Activated naive CD4-positive, alpha-beta T cell treated with anti-CD3 and anti-CD28 coated beads, Interleukin-2, amount 50 U/mL, for 16 hours (primary cell): ENCODE results near the gene OLFML2A.

Source experiments
- DNase-seq: peaks from one replicate; pipeline ENCODE4 v3.0.0-alpha.2; 2020

Gene OLFML2A

DNA sequence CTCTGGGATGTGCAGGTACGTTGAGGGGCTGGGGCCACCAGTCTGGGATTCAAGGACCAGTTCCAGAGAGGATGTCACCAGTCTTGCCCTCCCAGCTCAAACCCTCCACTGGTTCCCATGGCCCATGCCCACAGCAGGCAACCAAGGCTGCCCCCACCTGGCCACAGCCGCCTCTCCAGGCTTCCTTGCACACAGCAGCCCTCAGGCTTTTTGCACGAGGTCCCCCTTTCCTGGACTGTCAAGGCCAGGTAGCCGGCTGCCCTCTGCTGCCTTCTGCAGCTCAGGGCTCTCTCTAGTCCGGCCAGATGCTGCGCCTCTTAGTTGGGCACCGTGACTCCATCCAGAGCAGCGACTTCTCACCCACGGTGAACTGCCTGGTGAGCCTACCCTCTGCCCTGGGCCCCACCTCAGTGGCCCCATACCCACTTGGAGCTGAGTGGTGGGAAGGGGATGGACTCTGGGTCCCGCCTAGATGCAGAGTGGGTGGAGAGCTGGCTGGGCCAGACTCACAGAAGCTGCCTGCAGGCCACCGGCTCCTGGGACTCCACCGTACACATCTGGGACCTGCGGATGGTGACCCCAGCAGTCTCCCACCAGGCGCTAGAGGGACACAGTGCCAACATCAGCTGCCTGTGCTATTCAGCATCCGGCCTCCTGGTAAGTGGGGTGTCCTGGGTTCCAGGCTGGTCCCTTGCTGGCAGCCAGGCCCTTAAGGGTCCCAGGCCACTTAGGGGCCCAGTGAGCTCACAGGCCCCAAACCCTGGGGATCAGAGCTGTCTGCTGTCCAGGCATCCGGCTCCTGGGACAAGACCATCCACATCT lies 79.2 kb downstream of the OLFML2A start:
- peak; percentile 41 for DNase-seq

DNA sequence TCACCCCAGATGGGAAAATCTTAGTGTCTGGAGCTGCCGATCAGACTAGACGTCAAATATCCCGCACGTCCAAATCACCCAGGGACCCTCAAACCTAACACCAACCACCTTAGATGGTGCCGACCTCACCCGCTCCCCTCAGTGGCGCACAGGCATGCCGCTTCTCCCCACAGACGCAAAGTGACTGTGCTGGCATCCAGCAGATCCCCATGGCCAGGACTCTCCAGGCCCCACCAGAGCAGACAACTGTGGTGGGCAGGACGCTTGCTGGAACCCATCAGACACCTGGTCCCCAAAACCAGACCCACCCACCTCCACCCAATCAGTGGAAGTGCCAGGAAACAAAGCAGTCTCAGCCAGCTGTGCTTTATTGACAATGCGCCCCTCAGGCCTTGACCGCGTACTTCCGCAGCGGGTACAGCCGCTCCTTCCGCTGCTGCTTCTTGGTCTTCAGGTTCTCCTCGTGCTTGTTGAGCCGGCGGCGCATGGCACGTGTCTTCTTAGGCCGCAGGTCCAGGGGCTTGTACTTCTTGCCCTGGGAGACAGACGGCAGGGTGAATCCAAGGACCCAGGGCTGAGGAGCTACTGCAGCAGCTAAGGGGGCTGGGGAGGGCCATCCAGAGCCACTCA lies 80.7 kb downstream of the OLFML2A start:
- no peak for DNase-seq

DNA sequence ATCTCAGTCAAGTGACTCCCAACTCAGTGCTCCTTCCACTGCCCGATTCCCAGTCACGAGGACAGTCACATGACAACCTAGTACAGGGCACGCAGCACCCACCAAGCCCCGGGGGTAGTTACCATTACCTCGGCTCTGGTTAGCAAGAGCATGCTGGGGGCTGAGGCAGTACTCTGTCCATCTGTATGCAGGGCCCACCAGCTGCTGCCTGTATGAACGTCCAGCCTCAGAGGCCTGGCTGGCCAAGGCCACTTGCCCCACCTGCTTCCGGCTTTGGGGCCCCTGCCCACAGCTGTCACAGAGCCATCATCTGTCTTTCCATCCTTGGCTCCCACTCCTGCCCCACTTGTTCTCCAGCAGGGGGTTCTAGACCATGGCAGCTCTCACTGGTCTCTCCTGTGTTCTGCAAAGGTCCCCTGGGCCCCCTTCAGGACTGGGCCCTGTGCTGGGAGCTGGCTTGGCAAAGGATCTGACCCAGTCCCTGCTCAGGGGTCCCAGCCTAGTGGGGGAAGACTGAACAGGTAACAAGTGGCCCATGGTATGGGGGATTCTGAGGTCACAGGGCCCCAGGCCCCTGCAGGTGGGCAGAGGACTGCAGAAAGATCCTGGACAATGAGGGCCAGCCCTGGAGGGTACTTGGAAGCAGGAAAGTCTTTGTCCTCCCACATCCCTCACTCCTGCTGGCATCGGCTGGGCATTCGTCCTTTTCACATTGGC lies 81.6 kb downstream of the OLFML2A start:
- no peak for DNase-seq

DNA sequence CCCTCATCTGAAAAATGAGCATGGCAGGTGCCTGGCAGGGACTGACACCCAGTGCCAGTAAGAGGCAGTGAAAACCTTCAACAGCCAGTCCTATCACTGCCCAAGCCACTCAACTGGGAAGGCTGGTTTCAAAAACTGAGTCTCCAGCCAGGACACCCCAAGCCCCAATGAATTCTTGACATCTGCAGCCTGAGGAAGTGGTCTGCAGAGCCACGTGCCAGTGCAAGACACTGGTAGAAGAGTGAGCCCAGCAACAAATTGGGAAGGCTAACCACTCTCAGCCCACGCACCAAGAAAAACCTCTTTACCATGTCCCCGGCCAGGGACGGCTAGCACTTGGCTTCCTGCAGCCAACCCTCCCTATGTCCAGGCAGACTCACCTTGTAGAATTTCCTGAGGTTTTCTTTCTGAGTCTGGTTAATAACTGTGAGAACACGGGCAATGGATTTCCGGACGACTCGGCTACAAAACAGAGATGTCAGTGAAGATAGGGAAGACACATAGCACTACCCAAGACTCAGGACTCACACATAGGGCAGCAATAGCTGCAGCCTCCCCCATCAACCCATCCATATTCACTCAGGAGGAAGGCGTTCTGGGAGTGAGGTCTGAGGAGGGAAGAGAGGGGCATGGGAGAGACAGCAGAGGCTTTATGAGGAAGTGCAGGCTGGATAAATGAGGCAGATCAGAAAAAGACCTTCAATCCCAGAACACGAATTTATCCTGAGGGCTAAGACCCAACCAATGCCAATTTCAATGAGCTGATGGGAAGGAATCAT lies 83.1 kb downstream of the OLFML2A start:
- no peak for DNase-seq

DNA sequence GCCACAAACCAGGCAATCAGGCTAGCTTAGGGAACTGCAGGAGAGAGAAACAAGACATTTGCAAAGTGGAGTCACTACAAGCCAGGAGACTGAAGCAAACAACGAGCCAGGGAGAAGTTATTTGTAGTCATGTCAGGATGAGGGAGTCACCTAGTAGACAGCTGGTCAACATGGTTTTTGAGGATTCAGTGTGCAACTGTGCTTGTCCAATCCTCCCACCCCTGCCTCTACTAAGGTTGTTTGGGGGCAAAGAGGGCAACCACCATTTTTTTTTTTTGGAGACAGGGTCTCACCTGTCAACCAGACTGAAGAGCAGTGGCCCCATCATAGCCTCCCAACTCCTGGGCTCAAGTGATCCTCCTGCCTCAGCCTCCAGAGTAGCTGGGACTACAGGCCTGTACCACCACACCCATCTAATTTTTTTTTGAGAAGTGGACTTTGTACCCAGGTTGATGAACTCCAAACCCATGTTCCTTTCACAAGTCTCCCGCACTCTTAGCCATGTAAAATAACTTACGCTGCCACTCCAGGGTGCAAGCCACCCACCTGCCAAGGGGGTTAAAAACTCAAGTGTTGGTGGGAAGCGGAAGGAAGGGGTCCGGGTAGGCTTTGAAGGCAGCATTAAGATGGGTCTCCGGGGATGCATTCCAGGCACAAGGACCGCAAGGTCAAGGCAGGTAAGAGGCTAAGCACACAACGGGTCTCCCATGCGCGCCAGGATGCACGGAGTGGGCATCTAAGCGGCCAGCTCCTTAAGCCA lies 83.8 kb downstream of the OLFML2A start:
- DNase-seq: no peak

DNA sequence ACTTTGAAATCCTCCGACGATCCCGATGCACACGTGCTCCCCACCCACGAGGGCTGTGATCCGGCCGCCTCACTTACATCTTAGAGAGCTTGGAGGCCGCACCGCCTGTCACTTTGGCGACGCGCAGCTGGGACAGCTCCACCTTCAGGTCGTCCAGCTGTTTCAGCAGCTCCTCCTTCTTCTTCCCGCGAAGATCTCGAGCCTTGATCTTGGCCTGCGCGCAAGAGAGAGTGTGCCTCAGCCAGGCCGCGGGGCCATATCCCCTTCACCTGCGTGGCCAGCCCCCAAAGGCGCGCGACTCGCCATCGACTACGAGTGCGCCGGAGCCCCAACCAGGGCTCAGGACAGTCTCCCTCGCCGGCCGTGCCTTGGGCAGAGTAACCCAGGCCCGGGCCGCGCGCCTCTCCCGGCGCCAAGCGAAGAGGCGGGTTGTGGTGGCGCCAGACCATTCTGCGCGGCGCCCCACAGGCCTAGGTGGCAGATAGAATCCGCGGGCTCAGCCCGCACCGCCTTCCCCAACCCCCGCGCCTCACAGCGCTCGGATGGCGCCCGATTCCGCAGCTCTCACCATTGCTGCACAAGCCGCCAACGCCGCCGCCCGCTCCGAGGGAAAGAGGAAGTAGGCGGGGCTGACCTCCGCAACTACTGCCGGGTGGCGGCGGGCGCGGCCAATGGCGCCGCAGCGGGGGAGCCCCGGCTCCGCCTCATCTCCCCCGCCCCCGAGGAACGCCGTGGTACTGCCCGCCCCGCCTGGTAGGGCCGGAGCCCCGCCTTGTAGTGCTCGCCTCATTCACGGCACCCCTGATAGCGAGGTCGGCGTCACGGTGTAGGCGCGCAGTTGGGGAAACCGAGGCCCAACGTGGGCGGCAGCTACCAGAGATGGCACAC lies 84.7 kb downstream of the OLFML2A start, which contains the start of the genes ARPC5L and RPL35:
TSS of gene ARPC5L (plus strand) at position 789 of the 888 bp plus-strand sequence. CDS start 7,161 bp downstream, outside the sequence.
TSS of gene RPL35 (minus strand) at position 616 of the 888 bp plus-strand sequence. CDS start at position 571, 45 bp downstream.
- DNase-seq: peak; percentile 97

DNA sequence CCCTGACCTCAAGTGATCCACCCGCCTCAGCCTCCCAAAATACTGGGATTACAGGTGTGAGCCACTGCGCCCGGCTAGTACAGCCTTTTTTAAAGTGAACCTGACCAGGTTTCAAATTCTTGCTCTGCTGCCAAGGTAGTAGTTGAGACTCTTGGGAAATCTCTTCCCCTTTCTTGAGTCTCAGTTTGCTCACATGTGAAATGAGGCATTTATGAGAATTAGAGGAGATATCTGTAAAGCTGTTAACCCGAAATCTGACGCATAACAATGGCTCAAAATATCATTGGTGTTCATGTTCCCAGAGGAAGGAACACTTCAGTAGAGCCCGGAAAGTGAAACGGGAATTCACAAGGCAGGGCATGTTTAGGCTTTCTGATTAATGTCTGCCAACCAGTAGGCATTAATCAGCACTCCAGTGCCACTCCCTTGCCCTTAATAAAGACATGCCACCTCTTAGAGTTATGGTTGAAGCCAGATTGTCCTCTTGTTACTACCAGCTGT lies 86.5 kb downstream of the OLFML2A start:
- no peak for DNase-seq
